IMR-90 (cell line): ENCODE results near the gene GATD1. TPM values are rescaled to one million over a fixed set of nuclear protein-coding genes. Genes with fewer than 3 reads are reported as not detected.

Experiments used
- ATAC-seq: fragments of 200-7000 bp; cut with Tn5 transposase; 2 replicates; pipeline ENCODE4 v1.9.1; 2020; ENCODE audit warnings: low read depth, mild to moderate bottlenecking, moderate library complexity
- BruUV-seq: library from RNA; stranded (reverse); fragments of 400-500 nt; replicated peaks from 2 replicates; lab custom pipeline; 2021; lab: Mats Ljungman, UMichigan
- CTCF ChIA-PET: fragments of 300-600 bp; formaldehyde crosslinking; extraction: SDS; loops from one replicate; lab custom pipeline; 2021; ENCODE audit warnings: antibody characterized with exemption; lab: Yijun Ruan, JAX
- POLR2A ChIA-PET: fragments of 300-600 bp; sonication (Branson Sonifier 250); formaldehyde crosslinking; loops from one replicate; lab custom pipeline; 2022; ENCODE audit warnings: antibody characterized with exemption; ENCODE audit not compliant: unreplicated experiment; lab: Charles Lee
- DNase-seq: peaks from one replicate; pipeline ENCODE4 v3.0.0; 2013
- H2AFZ ChIP-seq: replicated peaks from 2 replicates; pipeline ENCODE3; 2013; ENCODE audit warnings: low read length, mild to moderate bottlenecking; ENCODE audit not compliant: poor library complexity
- H2AK5ac ChIP-seq: 2 replicates; pipeline ENCODE4 v1.6.1; 2013; ENCODE audit warnings: low read depth, low read length, inconsistent platforms
- H2AK9ac ChIP-seq: replicated peaks from 2 replicates; pipeline ENCODE3; 2013; ENCODE audit warnings: mild to moderate bottlenecking, low read depth, low read length, moderate library complexity; ENCODE audit not compliant: poor library complexity
- H2BK120ac ChIP-seq: 2 replicates; pipeline ENCODE4 v1.6.1; 2013; ENCODE audit warnings: low read depth, low read length, inconsistent platforms
- H2BK15ac ChIP-seq: 3 replicates; pipeline ENCODE4 v1.6.1; 2013; ENCODE audit warnings: low read depth, low read length, inconsistent platforms
- H2BK20ac ChIP-seq: 2 replicates; pipeline ENCODE4 v1.6.1; 2013; ENCODE audit warnings: low read depth, mild to moderate bottlenecking, inconsistent platforms, low read length, moderate library complexity
- H2BK5ac ChIP-seq: 2 replicates; pipeline ENCODE4 v1.6.1; 2013; ENCODE audit warnings: mild to moderate bottlenecking, low read depth, low read length, inconsistent platforms; ENCODE audit not compliant: poor library complexity, severe bottlenecking
- H3K14ac ChIP-seq: replicated peaks from 2 replicates; pipeline ENCODE4 v1.6.1; 2013; ENCODE audit warnings: low read depth, low read length, inconsistent platforms
- H3K18ac ChIP-seq: 2 replicates; pipeline ENCODE4 v1.6.1; 2013; ENCODE audit warnings: low read depth, low read length, control low read depth
- H3K23ac ChIP-seq: 2 replicates; pipeline ENCODE4 v1.6.1; 2013; ENCODE audit warnings: low read depth, low read length, inconsistent platforms
- H3K27ac ChIP-seq: 2 replicates; pipeline ENCODE4 v1.5.1; 2013; ENCODE audit warnings: mild to moderate bottlenecking, control low read depth, low read length; ENCODE audit not compliant: insufficient read depth
- H3K27me3 ChIP-seq: 2 replicates; pipeline ENCODE4 v1.6.1; 2013; ENCODE audit warnings: low read length; ENCODE audit not compliant: control insufficient read depth, insufficient read depth
- H3K36me3 ChIP-seq: 2 replicates; pipeline ENCODE4 v1.6.1; 2013; ENCODE audit warnings: low read length, mixed read lengths; ENCODE audit not compliant: control insufficient read depth, insufficient read depth
- H3K4ac ChIP-seq: 2 replicates; pipeline ENCODE4 v1.6.1; 2013; ENCODE audit warnings: low read depth, low read length, inconsistent platforms
- H3K4me1 ChIP-seq: 2 replicates; pipeline ENCODE4 v1.6.1; 2013; ENCODE audit warnings: low read length, mixed read lengths; ENCODE audit not compliant: control insufficient read depth, insufficient read depth
- H3K4me2 ChIP-seq: 2 replicates; pipeline ENCODE4 v1.6.1; 2013; ENCODE audit warnings: low read depth, mild to moderate bottlenecking, control low read depth, low read length, moderate library complexity
- H3K4me3 ChIP-seq: 2 replicates; pipeline ENCODE4 v1.5.1; 2013; ENCODE audit warnings: low read depth, mild to moderate bottlenecking, control low read depth, low read length, moderate library complexity; ENCODE audit not compliant: insufficient read depth
- H3K56ac ChIP-seq: 2 replicates; pipeline ENCODE4 v1.6.1; 2013; ENCODE audit warnings: low read length, inconsistent platforms; ENCODE audit not compliant: insufficient read depth; ENCODE audit errors: extremely low read depth
- H3K79me1 ChIP-seq, 2 experiments: 2 replicates each; pipeline ENCODE4 v1.6.1; 2013; ENCODE audit warnings: low read length in 2 of 2, inconsistent platforms in 1 of 2, low read depth in 1 of 2
- H3K9ac ChIP-seq: 2 replicates; pipeline ENCODE4 v1.6.1; 2013; ENCODE audit warnings: low read depth, low read length, control low read depth
- H3K9me1 ChIP-seq: 2 replicates; pipeline ENCODE4 v1.6.1; 2013; ENCODE audit warnings: low read length, inconsistent platforms; ENCODE audit not compliant: insufficient read depth
- H3K9me3 ChIP-seq: 2 replicates; pipeline ENCODE4 v1.6.1; 2013; ENCODE audit warnings: low read length; ENCODE audit not compliant: control insufficient read depth, insufficient read depth
- H4K20me1 ChIP-seq: 2 replicates; pipeline ENCODE4 v1.6.1; 2013; ENCODE audit warnings: low read length, inconsistent platforms; ENCODE audit not compliant: insufficient read depth
- H4K5ac ChIP-seq: 2 replicates; pipeline ENCODE4 v1.6.1; 2013; ENCODE audit warnings: mild to moderate bottlenecking, low read depth, low read length, control low read depth
- H4K8ac ChIP-seq, 2 experiments: 2 replicates each; pipeline ENCODE4 v1.6.1; 2013; ENCODE audit warnings: low read depth in 2 of 2, low read length in 2 of 2, control low read depth in 1 of 2, inconsistent platforms in 1 of 2
- H4K91ac ChIP-seq: 2 replicates; pipeline ENCODE4 v1.6.1; 2013; ENCODE audit warnings: low read depth, low read length, inconsistent platforms; ENCODE audit not compliant: insufficient read depth
- CEBPB ChIP-seq: IDR thresholded peaks from 2 replicates; pipeline ENCODE4 v1.6.1; 2012; ENCODE audit warnings: low read depth, low read length, improper control_type of control experiment
- CHD1 ChIP-seq: IDR thresholded peaks from 2 replicates; pipeline ENCODE4 v1.6.1; 2012; ENCODE audit warnings: low read depth, low read length, improper control_type of control experiment
- FOS ChIP-seq: fragments of 150-350 bp; IDR thresholded peaks from 2 replicates; pipeline ENCODE4 v1.6.1; 2016; ENCODE audit warnings: low read depth, low read length
- MAFK ChIP-seq: IDR thresholded peaks from 2 replicates; pipeline ENCODE4 v1.6.1; 2012; ENCODE audit warnings: low read depth, low read length, improper control_type of control experiment
- MAZ ChIP-seq: IDR thresholded peaks from 2 replicates; pipeline ENCODE4 v1.6.1; 2012; ENCODE audit warnings: low read depth, mild to moderate bottlenecking, low read length, improper control_type of control experiment, moderate library complexity, borderline replicate concordance
- MXI1 ChIP-seq: IDR thresholded peaks from 2 replicates; pipeline ENCODE4 v1.6.1; 2012; ENCODE audit warnings: low read depth, mild to moderate bottlenecking, low read length, moderate library complexity, borderline replicate concordance
- NFE2L2 ChIP-seq: fragments of 150-350 bp; IDR thresholded peaks from 2 replicates; pipeline ENCODE4 v1.6.1; 2016; ENCODE audit warnings: low read depth, mild to moderate bottlenecking, low read length
- WGBS, 2 experiments: methylation state at CpG; one replicate each; pipeline versions ENCODE4 v1.1.5 to v1.1.7; 2013; ENCODE audit warnings: missing lambda C conversion rate in 2 of 2; ENCODE audit not compliant: insufficient read length in 1 of 2; ENCODE audit errors: extremely low coverage in 2 of 2; 5-methylcytosine and 5-hydroxymethylcytosine counted together
- dilution Hi-C: fragments of 300-500 bp; cut with HindIII; formaldehyde crosslinking; loops from one replicate; pipeline ENCODE4 v1.14.3; 2018; ENCODE audit warnings: low sequenced_read_pairs; ENCODE audit not compliant: unreplicated experiment
- in situ Hi-C: fragments of 300-500 bp; cut with MboI; formaldehyde crosslinking; loops from 3 replicates; pipeline ENCODE4 v1.14.3; 2019; ENCODE audit warnings: low sequenced_read_pairs, inconsistent platforms, mixed read lengths
- intact Hi-C: fragments of 100-400 bp; cut with micrococcal nuclease; formaldehyde crosslinking; loops from 2 replicates; pipeline ENCODE4 v1.10.0; 2022
- polyA plus RNA-seq, 3 experiments: library from polyadenylated mRNA; depleted of rRNA; stranded (reverse); fragments of >200 nt; gene quantifications; 2 replicates each; pipeline ENCODE4 v1.2.3, GENCODE V29; 2012; ENCODE audit warnings: low replicate concordance in 1 of 3
- total RNA-seq: library from RNA; depleted of rRNA; stranded (reverse); fragments of >200 nt; gene quantifications from 2 replicates; pipeline ENCODE4 v1.2.3, GENCODE V29; 2012

GATD1 gene
- total and polyA plus RNA-seq, 2 of the 4 experiments (the other 2 are of a cell fraction) = 3.0 to 52.5 TPM

GRCh38 chr11:728901-729491 lies 48.3 kb downstream of the GATD1 start:
- H3K36me3 ChIP-seq = no peaks in the 10 kb centered on the region
- WGBS, 2 experiments = 94% methylated on average over 5 of the region's 15 CpGs; no CpG with 5 or more reads in 1 of the 2 experiments
- H3K4me3 ChIP-seq = no peak overlapping the region
- H2BK20ac ChIP-seq = no peak overlapping the region
- no peak overlapping the region for H4K91ac ChIP-seq
- dilution Hi-C loops (no loop called here), intact Hi-C loops (loop anchor here (10.0 kb wide), 1 partner anchor 174 kb away; no protein-coding TSS in a partner anchor), in situ Hi-C loops (no loop called here)
- no peak overlapping the region for H2AFZ ChIP-seq
- H3K9ac ChIP-seq = no peak overlapping the region
- H3K4ac ChIP-seq = no peak overlapping the region
- CTCF ChIA-PET = no interaction called here
- H4K5ac ChIP-seq = no peak overlapping the region
- no peaks in the 10 kb centered on the region for H3K79me1 ChIP-seq
- no peak overlapping the region for H3K4me2 ChIP-seq
- H4K20me1 ChIP-seq = no peaks in the 10 kb centered on the region
- H3K27me3 ChIP-seq = peaks cover 15% of the 10 kb centered on the region; the same call in 1 of the 2 replicates
- H2BK120ac ChIP-seq = no peak overlapping the region
- H3K9me3 ChIP-seq = no peaks in the 10 kb centered on the region
- no peak for TF ChIP-seq NFE2L2
- TF ChIP-seq CHD1 = no peak
- no peak for TF ChIP-seq CEBPB
- TF ChIP-seq MAZ = no peak
- no peak for TF ChIP-seq FOS
- TF ChIP-seq MAFK = no peak
- TF ChIP-seq MXI1 = no peak
- no TSS peak for BruUV-seq
- H3K56ac ChIP-seq = no peak overlapping the region
- no peak overlapping the region for H3K18ac ChIP-seq
- no peak overlapping the region for H2BK15ac ChIP-seq
- no peak for DNase-seq
- no peak overlapping the region for H3K23ac ChIP-seq
- ATAC-seq = no peak
- H3K9me1 ChIP-seq = no peaks in the 10 kb centered on the region
- POLR2A ChIA-PET = interaction anchor here (0.5 kb wide), 1 partner anchor 33 kb away, joined by 4 read pairs; no protein-coding TSS in a partner anchor
- H4K8ac ChIP-seq = no peak overlapping the region
- peaks cover 6% of the 10 kb centered on the region for H3K4me1 ChIP-seq
- no peak overlapping the region for H3K27ac ChIP-seq
- no peak overlapping the region for H2BK5ac ChIP-seq
- no peak overlapping the region for H3K14ac ChIP-seq
- H2AK5ac ChIP-seq = no peak overlapping the region
- H2AK9ac ChIP-seq = no peak overlapping the region
